PFSK-1 (cell line): ENCODE results near the gene PACS2.

Source experiments
- POLR2AphosphoS5 ChIP-seq: IDR thresholded peaks from 2 replicates; pipeline ENCODE4 v1.6.1; 2012; ENCODE audit warnings: low read depth, mild to moderate bottlenecking, control low read depth, low read length, moderate library complexity
- REST ChIP-seq, 2 experiments: IDR thresholded peaks; 2 replicates each; pipeline versions ENCODE4 v1.6.1 to v1.8.0; 2011 to 2012; ENCODE audit warnings: low read depth in 2 of 2, low read length in 2 of 2, control low read depth in 1 of 2, inconsistent platforms in 1 of 2, mild to moderate bottlenecking in 1 of 2, moderate library complexity in 1 of 2; ENCODE audit not compliant: insufficient read depth in 1 of 2
- SIN3A ChIP-seq: IDR thresholded peaks from 2 replicates; pipeline ENCODE4 v1.6.1; 2012; ENCODE audit warnings: mild to moderate bottlenecking, low read length, moderate library complexity, borderline replicate concordance; ENCODE audit not compliant: insufficient read depth
- TAF1 ChIP-seq: IDR thresholded peaks from 2 replicates; pipeline ENCODE4 v1.6.1; 2012; ENCODE audit warnings: low read length, control low read depth, borderline replicate concordance; ENCODE audit not compliant: insufficient read depth

GRCh38 chr14:105351920-105352851 is 37.6 kb downstream of the PACS2 start:
- TF ChIP-seq SIN3A (no peak), REST (IDR thresholded peaks at IDR 0.05; ENCODE audit: insufficient read depth in 1 of 2, low read depth in 2 of 2, low read length in 2 of 2) (no peak), TAF1 (no peak), POLR2AphosphoS5 (no peak)
